CD8-positive, alpha-beta memory T cell (primary cell): Measurements from ENCODE around the gene TRAK1. TPM values are rescaled to one million over a fixed set of nuclear protein-coding genes. Genes with fewer than 3 reads are reported as not detected.

Source experiments
- CTCF ChIA-PET: fragments of 350-600 bp; sonication (Branson Sonifier 250); formaldehyde crosslinking; loops from one replicate; lab custom pipeline; 2021; ENCODE audit warnings: antibody characterized with exemption; lab: Charles Lee
- POLR2A ChIA-PET: fragments of 350-600 bp; sonication (Branson Sonifier 250); formaldehyde crosslinking; loops from one replicate; lab custom pipeline; 2021; ENCODE audit warnings: antibody characterized with exemption; lab: Charles Lee
- DNase-seq, 5 donors: peaks; one replicate each; pipeline versions ENCODE4 v3.0.0 to v3.0.0-alpha.2; 2020 to 2022; ENCODE audit warnings: mixed read lengths in 1 of 5
- H3K27ac ChIP-seq: one replicate; pipeline ENCODE4 v1.7.0; 2013; ENCODE audit warnings: low read depth, mild to moderate bottlenecking, low read length, moderate library complexity
- H3K27me3 ChIP-seq: 2 replicates; pipeline ENCODE4 v1.7.0; 2013; ENCODE audit warnings: low read length, mild to moderate bottlenecking; ENCODE audit not compliant: insufficient read depth, poor library complexity, severe bottlenecking
- H3K36me3 ChIP-seq: 2 replicates; pipeline ENCODE4 v1.7.0; 2013; ENCODE audit warnings: mild to moderate bottlenecking, low read length, moderate library complexity; ENCODE audit not compliant: insufficient read depth
- H3K4me1 ChIP-seq: 2 replicates; pipeline ENCODE4 v1.7.0; 2013; ENCODE audit warnings: mild to moderate bottlenecking, low read length, moderate library complexity; ENCODE audit not compliant: insufficient read depth
- H3K4me3 ChIP-seq: 2 replicates; pipeline ENCODE4 v1.7.0; 2013; ENCODE audit warnings: mild to moderate bottlenecking, low read length
- H3K9me3 ChIP-seq: 2 replicates; pipeline ENCODE4 v1.7.0; 2013; ENCODE audit warnings: mild to moderate bottlenecking, low read length
- H3K27ac Mint-ChIP-seq, 8 donors: one replicate each; pipeline ENCODE4 v1.8.0; 2020 to 2021; ENCODE audit warnings: mixed read lengths in 8 of 8, mild to moderate bottlenecking in 6 of 8, inconsistent platforms in 3 of 8, moderate library complexity in 3 of 8
- H3K27me3 Mint-ChIP-seq, 2 donors: one replicate each; pipeline ENCODE4 v1.8.0; 2020 to 2021; ENCODE audit warnings: mixed read lengths in 2 of 2, mild to moderate bottlenecking in 1 of 2, moderate library complexity in 1 of 2
- H3K36me3 Mint-ChIP-seq, 3 donors: one replicate each; pipeline ENCODE4 v1.8.0; 2020 to 2021; ENCODE audit warnings: mixed read lengths in 3 of 3, inconsistent platforms in 1 of 3, mild to moderate bottlenecking in 1 of 3
- H3K4me1 Mint-ChIP-seq, 3 donors: one replicate each; pipeline ENCODE4 v1.8.0; 2020 to 2021; ENCODE audit warnings: mixed read lengths in 3 of 3, inconsistent platforms in 1 of 3, mild to moderate bottlenecking in 1 of 3
- H3K4me3 Mint-ChIP-seq, 7 donors: one replicate each; pipeline ENCODE4 v1.8.0; 2020 to 2021; ENCODE audit warnings: mixed read lengths in 7 of 7, mild to moderate bottlenecking in 6 of 7, moderate library complexity in 4 of 7, inconsistent platforms in 2 of 7
- H3K9me3 Mint-ChIP-seq, 5 donors: one replicate each; pipeline ENCODE4 v1.8.0; 2020 to 2022; ENCODE audit warnings: mixed read lengths in 5 of 5, mild to moderate bottlenecking in 3 of 5, moderate library complexity in 2 of 5, inconsistent platforms in 1 of 5
- polyA plus RNA-seq: library from polyadenylated mRNA; unstranded; fragments of 300-500 nt; fragmentation: Illumina TruSeq; gene quantifications from one replicate; pipeline ENCODE4 v1.2.3, GENCODE V29; 2021
- total RNA-seq, 2 experiments: library from RNA; stranded (reverse); gene quantifications; one replicate each; pipeline ENCODE4 v1.2.3, GENCODE V29; 2021

The TRAK1 gene
- total and polyA plus RNA-seq, 3 experiments from 2014 or later: 10.4 to 20.0 (median 19.7) TPM

DNA sequence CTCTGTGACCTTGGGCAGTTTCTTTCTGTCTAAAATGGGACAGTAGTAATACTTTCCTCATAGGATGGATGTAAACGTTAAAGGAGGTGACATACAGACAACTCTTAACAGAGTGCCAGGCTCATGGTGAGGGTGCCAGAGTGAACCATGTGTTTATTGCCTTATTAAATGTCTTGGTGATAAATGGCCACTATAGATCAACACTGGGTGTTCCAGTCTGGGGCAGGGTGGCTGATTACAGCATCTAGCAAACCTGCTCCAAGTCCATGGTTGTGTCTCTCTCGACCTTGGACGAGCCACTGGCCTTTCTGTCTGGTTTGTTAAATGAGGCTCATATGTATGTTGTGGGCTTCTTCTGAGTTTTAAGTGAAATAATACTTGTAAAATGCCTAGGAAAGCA lies 75.1 kb downstream of the TRAK1 start:
- no peaks in the 10 kb centered on the region for H3K36me3 ChIP-seq
- no peaks in the 10 kb centered on the region for H3K27me3 Mint-ChIP-seq
- ChIA-PET CTCF (no interaction called here), POLR2A (no interaction called here)
- peaks cover 4% of the 10 kb centered on the region for H3K4me1 ChIP-seq
- H3K9me3 Mint-ChIP-seq: no peaks in the 10 kb centered on the region
- no peaks in the 10 kb centered on the region for H3K9me3 ChIP-seq
- peaks cover 4 to 39% (median 21%) of the 10 kb centered on the region in 3 donors for H3K4me1 Mint-ChIP-seq
- H3K27ac Mint-ChIP-seq: no peak overlapping the region
- H3K27me3 ChIP-seq: no peaks in the 10 kb centered on the region
- no peak overlapping the region for H3K27ac ChIP-seq
- no peak for DNase-seq
- H3K4me3 ChIP-seq: no peak overlapping the region
- no peak overlapping the region for H3K4me3 Mint-ChIP-seq
- H3K36me3 Mint-ChIP-seq: peaks cover 0 to 2% (median 0%) of the 10 kb centered on the region in 3 donors

DNA sequence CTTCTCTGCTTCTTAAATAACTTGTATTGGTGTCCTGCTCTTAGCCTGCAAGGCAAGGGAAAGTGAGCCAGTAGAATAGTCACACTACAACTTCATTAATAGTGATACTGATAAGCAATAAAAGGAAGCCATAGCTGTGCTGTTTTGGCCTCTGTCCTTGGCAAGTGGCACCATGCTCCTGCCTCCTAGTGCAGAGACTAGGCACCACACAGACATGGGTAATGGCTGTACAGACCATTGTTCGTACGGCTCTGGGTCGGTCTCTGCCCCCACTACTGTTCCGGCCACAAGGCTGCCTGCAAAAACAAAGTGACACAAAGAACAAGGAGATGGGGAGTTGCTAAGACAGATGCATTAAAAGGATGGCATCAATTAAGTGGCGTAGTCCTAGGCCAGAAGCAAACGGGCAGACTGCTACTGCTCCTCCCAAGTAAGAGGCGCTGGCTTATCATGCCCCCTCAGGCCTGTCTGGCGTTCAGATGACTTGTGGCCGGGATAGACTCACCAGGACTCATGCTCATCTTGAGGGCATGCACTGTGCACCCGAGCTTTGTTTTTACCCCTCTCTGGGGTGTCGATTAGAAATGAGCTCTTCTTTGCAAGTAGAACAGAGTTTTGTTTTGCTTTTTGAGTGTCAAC lies 75.6 kb downstream of the TRAK1 start:
- H3K27ac ChIP-seq: no peak overlapping the region
- Mint-ChIP-seq H3K27ac (no peak overlapping the region), H3K36me3 (peaks cover 0 to 2% (median 0%) of the 10 kb centered on the region in 3 donors), H3K4me3 (no peak overlapping the region), H3K27me3 (no peaks in the 10 kb centered on the region), H3K9me3 (no peaks in the 10 kb centered on the region), H3K4me1 (peaks cover 8 to 44% (median 26%) of the 10 kb centered on the region in 3 donors)
- DNase-seq: no peak
- POLR2A ChIA-PET: no interaction called here
- CTCF ChIA-PET: no interaction called here
- no peaks in the 10 kb centered on the region for H3K27me3 ChIP-seq
- no peaks in the 10 kb centered on the region for H3K9me3 ChIP-seq
- H3K4me1 ChIP-seq: peaks cover 5% of the 10 kb centered on the region
- no peak overlapping the region for H3K4me3 ChIP-seq
- no peaks in the 10 kb centered on the region for H3K36me3 ChIP-seq

DNA sequence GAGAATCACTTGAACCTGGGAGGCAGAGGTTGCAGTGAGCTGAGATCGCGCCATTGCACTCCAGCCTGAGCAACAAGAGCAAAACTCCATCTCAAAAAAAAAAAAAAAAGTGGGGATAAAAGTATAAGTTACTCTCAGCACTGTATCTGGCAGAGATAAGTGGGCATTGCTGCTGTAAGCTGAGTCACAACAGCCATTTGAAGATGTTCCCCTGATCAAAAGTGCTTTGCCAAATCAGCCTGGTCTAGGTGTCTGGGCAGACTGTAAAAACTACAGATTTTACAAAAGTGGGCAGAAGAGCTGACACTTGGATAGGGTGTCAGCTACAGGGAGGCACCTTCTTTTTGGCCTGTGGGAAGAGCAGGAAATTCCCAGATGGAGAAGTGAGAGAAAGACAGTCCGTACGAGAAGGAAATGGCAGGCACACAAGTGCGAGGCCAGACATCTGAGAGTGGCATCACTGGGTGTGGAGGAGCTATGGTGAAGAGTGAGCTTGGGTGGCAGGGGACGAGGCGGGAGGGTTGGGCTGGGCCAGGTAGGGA lies 78.5 kb downstream of the TRAK1 start:
- DNase-seq: no peak
- H3K4me1 ChIP-seq: peaks cover 16% of the 10 kb centered on the region
- no peaks in the 10 kb centered on the region for H3K27me3 ChIP-seq
- Mint-ChIP-seq H3K9me3 (no peaks in the 10 kb centered on the region), H3K4me1 (peaks cover 24 to 58% (median 30%) of the 10 kb centered on the region in 3 donors), H3K27me3 (no peaks in the 10 kb centered on the region), H3K4me3 (no peak overlapping the region), H3K27ac (peak overlapping the region in 1 of 8 donors; percentile 25), H3K36me3 (peaks cover 0 to 2% (median 0%) of the 10 kb centered on the region in 3 donors)
- no peak overlapping the region for H3K27ac ChIP-seq
- H3K9me3 ChIP-seq: no peaks in the 10 kb centered on the region
- ChIA-PET CTCF (interaction anchor here (1.8 kb wide), 1 partner anchor 21 kb away, joined by 8 read pairs; no protein-coding TSS in a partner anchor), POLR2A (no interaction called here)
- H3K4me3 ChIP-seq: no peak overlapping the region
- H3K36me3 ChIP-seq: no peaks in the 10 kb centered on the region

- Mint-ChIP-seq H3K4me3 (no peak overlapping the region), H3K27me3 (no peaks in the 10 kb centered on the region), H3K4me1 (peaks cover 26 to 47% (median 37%) of the 10 kb centered on the region in 3 donors), H3K9me3 (no peaks in the 10 kb centered on the region), H3K27ac (peak overlapping the region in 3 of 8 donors; percentile 8 to 90 (median 10)), H3K36me3 (peaks cover 0 to 8% (median 0%) of the 10 kb centered on the region in 3 donors)
- ChIA-PET CTCF (no interaction called here), POLR2A (no interaction called here)
- H3K4me3 ChIP-seq: no peak overlapping the region
- H3K36me3 ChIP-seq: no peaks in the 10 kb centered on the region
- no peaks in the 10 kb centered on the region for H3K9me3 ChIP-seq
- DNase-seq: no peak
- peaks cover 16% of the 10 kb centered on the region for H3K4me1 ChIP-seq
- no peak overlapping the region for H3K27ac ChIP-seq
- H3K27me3 ChIP-seq: no peaks in the 10 kb centered on the region
These were observed 81.0 kb downstream of the TRAK1 start for GRCh38 chr3:42172047-42172654.

DNA sequence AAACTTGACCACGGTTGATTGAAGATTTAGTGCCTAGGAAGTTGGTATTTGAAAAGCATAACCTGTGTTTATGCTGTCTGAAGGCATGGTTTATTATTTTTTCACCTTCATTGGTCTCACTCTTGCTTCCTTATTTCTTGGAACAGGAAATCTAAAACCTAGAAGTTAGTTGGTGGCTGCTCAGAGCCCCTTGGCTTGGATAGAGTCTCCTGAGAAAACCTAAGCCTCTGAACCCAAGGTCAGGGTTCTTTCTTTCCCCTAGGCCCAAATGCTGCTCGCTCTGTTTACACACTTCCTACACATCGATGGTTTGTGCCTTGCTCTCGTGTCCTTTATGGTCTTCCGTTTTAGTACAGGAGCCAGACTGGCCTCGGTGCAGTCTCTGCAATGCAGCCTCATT lies 82.2 kb downstream of the TRAK1 start:
- no peak for DNase-seq
- Histone ChIP-seq H3K36me3 (no peaks in the 10 kb centered on the region), H3K27ac (no peak overlapping the region), H3K4me1 (peaks cover 16% of the 10 kb centered on the region), H3K27me3 (no peaks in the 10 kb centered on the region), H3K9me3 (no peaks in the 10 kb centered on the region), H3K4me3 (no peak overlapping the region)
- Mint-ChIP-seq H3K27ac (peak overlapping the region in 4 of 8 donors; percentile 5 to 83 (median 36)), H3K4me3 (peak overlapping the region in 1 of 7 donors; percentile 13), H3K4me1 (peaks cover 26 to 40% (median 37%) of the 10 kb centered on the region in 3 donors), H3K9me3 (no peaks in the 10 kb centered on the region), H3K36me3 (peaks cover 0 to 19% (median 4%) of the 10 kb centered on the region in 3 donors), H3K27me3 (no peaks in the 10 kb centered on the region)
- POLR2A ChIA-PET: no interaction called here
- CTCF ChIA-PET: no interaction called here

GRCh38 chr3:42174679-42175385 lies 83.7 kb downstream of the TRAK1 start:
- H3K9me3 ChIP-seq: no peaks in the 10 kb centered on the region
- no peaks in the 10 kb centered on the region for H3K36me3 ChIP-seq
- DNase-seq: no peak
- peaks cover 16% of the 10 kb centered on the region for H3K4me1 ChIP-seq
- no peaks in the 10 kb centered on the region for H3K27me3 Mint-ChIP-seq
- H3K27me3 ChIP-seq: no peaks in the 10 kb centered on the region
- CTCF ChIA-PET: interaction anchor here (1.6 kb wide), 1 partner anchor 17 kb away, joined by 4 read pairs; no protein-coding TSS in a partner anchor
- POLR2A ChIA-PET: no interaction called here
- peak overlapping the region in 1 of 8 donors; percentile 23 for H3K27ac Mint-ChIP-seq
- no peak overlapping the region for H3K4me3 ChIP-seq
- no peak overlapping the region for H3K27ac ChIP-seq
- H3K4me3 Mint-ChIP-seq: no peak overlapping the region
- peaks cover 26 to 40% (median 37%) of the 10 kb centered on the region in 3 donors for H3K4me1 Mint-ChIP-seq
- H3K36me3 Mint-ChIP-seq: peaks cover 0 to 30% (median 5%) of the 10 kb centered on the region in 3 donors
- H3K9me3 Mint-ChIP-seq: no peaks in the 10 kb centered on the region

DNA sequence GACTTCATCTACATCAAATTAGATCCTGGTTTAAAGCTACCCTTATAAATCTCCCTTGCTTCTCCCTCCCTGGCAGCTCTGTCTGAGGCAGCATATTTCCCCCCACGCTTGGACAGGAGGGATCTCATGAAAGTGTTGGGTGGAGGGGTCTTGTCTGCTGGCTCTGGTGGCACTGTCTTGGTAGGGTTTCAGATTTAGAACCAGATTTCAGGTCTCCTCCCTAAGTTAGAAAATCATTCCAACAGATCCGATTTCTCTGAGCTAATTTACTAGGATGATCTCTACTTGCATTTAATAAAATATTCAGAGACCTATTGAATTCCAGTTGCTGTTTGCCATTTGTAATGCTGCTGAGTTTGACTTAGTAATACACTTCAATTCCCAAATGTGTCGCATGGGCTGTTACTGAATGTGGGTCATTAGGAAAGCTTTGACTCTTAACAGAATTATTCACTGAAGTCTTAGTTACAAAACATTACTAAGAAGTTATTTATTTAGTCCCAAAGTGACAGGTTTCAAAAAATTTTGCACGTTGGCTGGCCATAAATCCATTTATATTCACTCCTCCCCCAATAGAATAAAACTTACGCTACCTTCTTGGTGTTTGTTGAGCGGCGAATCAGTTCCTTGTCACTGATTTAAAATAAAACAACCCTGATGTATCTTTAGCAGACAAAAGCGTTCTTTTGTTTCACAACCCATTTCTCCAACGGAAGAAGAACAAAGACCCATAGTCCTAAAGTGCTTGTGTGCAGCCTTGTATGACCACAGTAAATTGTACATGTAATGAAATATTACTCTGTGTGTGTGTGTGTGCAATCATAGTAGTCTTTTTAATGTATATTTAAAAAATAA lies 84.5 kb downstream of the TRAK1 start:
- no peaks in the 10 kb centered on the region for H3K27me3 ChIP-seq
- Mint-ChIP-seq H3K36me3 (peaks cover 0 to 30% (median 5%) of the 10 kb centered on the region in 3 donors), H3K9me3 (no peaks in the 10 kb centered on the region), H3K27me3 (no peaks in the 10 kb centered on the region), H3K4me1 (peaks cover 25 to 37% (median 37%) of the 10 kb centered on the region in 3 donors), H3K4me3 (no peak overlapping the region), H3K27ac (peak overlapping the region in 1 of 8 donors; percentile 23)
- no peak for DNase-seq
- ChIA-PET POLR2A (no interaction called here), CTCF (interaction anchor here (1.6 kb wide), 1 partner anchor 16 kb away, joined by 4 read pairs; no protein-coding TSS in a partner anchor)
- H3K27ac ChIP-seq: no peak overlapping the region
- H3K36me3 ChIP-seq: no peaks in the 10 kb centered on the region
- H3K4me1 ChIP-seq: peaks cover 16% of the 10 kb centered on the region
- H3K4me3 ChIP-seq: no peak overlapping the region
- H3K9me3 ChIP-seq: no peaks in the 10 kb centered on the region
